Psoas muscle (tissue), 8 donors: ENCODE measurements around the gene ACACB. TPM values are rescaled to one million over a fixed set of nuclear protein-coding genes. Genes with fewer than 3 reads are reported as not detected.

ENCODE experiments used
- ATAC-seq, 4 donors: fragments of 200-7000 bp; cut with Tn5 transposase; one replicate each; pipeline ENCODE4 v1.9.1; 2020; ENCODE audit warnings: moderate library complexity in 3 of 4, mild to moderate bottlenecking in 2 of 4
- DNase-seq, 2 donors: peaks; one replicate each; pipeline ENCODE4 v3.0.0-alpha.2; 2020
- H3K27ac ChIP-seq: fragments of 200-600 bp; one replicate; pipeline ENCODE4 v1.8.0; 2022
- H3K27me3 ChIP-seq, 3 donors: fragments of 200-600 bp in 1 of 3; one replicate each; pipeline versions ENCODE4 v1.6.1 to v1.8.0; 2013 to 2022; ENCODE audit warnings: low read length in 2 of 3, mild to moderate bottlenecking in 2 of 3, moderate library complexity in 1 of 3; ENCODE audit not compliant: insufficient read depth in 3 of 3
- H3K36me3 ChIP-seq, 2 donors: fragments of 200-600 bp in 1 of 2; one replicate each; pipeline versions ENCODE4 v1.6.1 to v1.8.0; 2013 to 2022; ENCODE audit warnings: low read depth in 1 of 2, mild to moderate bottlenecking in 1 of 2, moderate library complexity in 1 of 2; ENCODE audit not compliant: insufficient read depth in 1 of 2
- H3K4me1 ChIP-seq: fragments of 200-600 bp; one replicate; pipeline ENCODE4 v1.8.0; 2022
- H3K4me3 ChIP-seq: fragments of 200-600 bp; one replicate; pipeline ENCODE4 v1.8.0; 2022; ENCODE audit warnings: mild to moderate bottlenecking
- H3K9me3 ChIP-seq: fragments of 200-600 bp; one replicate; pipeline ENCODE4 v1.8.0; 2022
- WGBS, 3 donors: extraction: QIAGEN DNeasy Blood & Tissue Kit; methylation state at CpG; one replicate each; pipeline versions ENCODE4 v1.1.6 to v1.1.7; 2013; 5-methylcytosine and 5-hydroxymethylcytosine counted together
- intact Hi-C, 2 donors: fragments of 100-400 bp; cut with DNase I; formaldehyde crosslinking; loops; one replicate each; pipeline versions ENCODE4 v1.11.0 to v1.14.2; 2022
- polyA plus RNA-seq, 3 donors: library from polyadenylated mRNA; stranded (reverse); fragments of 200-250 nt; gene quantifications; one replicate each; pipeline ENCODE4 v1.2.3, GENCODE V29; 2013
- total RNA-seq, 4 donors: library from RNA; stranded (reverse); fragmentation: NEBNext Ultra II Directional in 2 of 4; extraction: Animal tissue kit (Norgen Biotek cat#: 25700) in 2 of 4; gene quantifications; one replicate each; pipeline versions ENCODE4 v1.2.1 to v1.2.4, GENCODE V29; 2021 to 2023
- TF ChIP-seq, protein P1 (sequence below): fragments of 200-600 bp; IDR thresholded peaks from one replicate; pipeline ENCODE4 v1.8.0; 2022; ENCODE audit warnings: antibody characterized with exemption
- donor health status: healthy with polysubstance abuse.
- donor health status: DM: no; HTN: no; CAD: no; lungs with moderate emphysema.
- donor health status: Bipolar disorder and iron deficiency.
- donor health status: healthy.
- donor health status: DM: yes; HTN: yes; CAD: no.
- donor health status: DM: no; HTN: no; CAD: no.
- donor health status: DM: no; HTN: no; CAD: no.
- donor health status: DM: yes; HTN: yes; CAD: no.

ACACB gene
- total and polyA plus RNA-seq, 7 donors, result 27.0 to 503 (median 246) TPM

DNA sequence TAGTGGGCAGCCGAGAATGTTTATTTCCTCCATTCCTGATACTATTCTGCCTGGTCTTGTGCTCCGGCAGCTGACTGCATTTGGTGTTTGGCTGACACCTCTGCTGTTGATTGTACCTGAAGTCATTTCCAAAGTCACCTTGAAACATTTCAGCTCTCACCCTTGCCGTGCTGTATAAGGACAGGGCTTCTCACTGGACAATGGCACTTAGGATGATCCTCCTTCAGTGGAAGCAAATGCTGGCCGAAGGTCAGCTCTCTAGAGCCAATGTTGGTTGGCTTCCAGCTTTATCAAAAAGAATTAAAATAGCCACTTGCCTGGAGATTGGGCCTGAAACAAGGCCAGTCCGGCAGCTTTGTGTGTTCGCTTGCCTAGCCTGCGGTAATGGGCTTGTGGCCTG, 44.0 kb downstream of the ACACB start:
- WGBS, 3 donors, result 31 to 56% (median 32%) methylated on average over 7 of the region's 7 CpGs
- H3K4me3 ChIP-seq, result no peak overlapping the region
- no peaks in the 10 kb centered on the region for H3K27me3 ChIP-seq
- peak; percentile 22 to 39 (median 29) for ATAC-seq
- H3K9me3 ChIP-seq, result no peaks in the 10 kb centered on the region
- H3K4me1 ChIP-seq, result peaks cover 54% of the 10 kb centered on the region
- intact Hi-C loops, result no loop called here
- H3K27ac ChIP-seq, result peak overlapping the region; percentile 67
- peaks cover 2 to 28% of the 10 kb centered on the region in 2 donors for H3K36me3 ChIP-seq
- TF ChIP-seq, protein P1, sequence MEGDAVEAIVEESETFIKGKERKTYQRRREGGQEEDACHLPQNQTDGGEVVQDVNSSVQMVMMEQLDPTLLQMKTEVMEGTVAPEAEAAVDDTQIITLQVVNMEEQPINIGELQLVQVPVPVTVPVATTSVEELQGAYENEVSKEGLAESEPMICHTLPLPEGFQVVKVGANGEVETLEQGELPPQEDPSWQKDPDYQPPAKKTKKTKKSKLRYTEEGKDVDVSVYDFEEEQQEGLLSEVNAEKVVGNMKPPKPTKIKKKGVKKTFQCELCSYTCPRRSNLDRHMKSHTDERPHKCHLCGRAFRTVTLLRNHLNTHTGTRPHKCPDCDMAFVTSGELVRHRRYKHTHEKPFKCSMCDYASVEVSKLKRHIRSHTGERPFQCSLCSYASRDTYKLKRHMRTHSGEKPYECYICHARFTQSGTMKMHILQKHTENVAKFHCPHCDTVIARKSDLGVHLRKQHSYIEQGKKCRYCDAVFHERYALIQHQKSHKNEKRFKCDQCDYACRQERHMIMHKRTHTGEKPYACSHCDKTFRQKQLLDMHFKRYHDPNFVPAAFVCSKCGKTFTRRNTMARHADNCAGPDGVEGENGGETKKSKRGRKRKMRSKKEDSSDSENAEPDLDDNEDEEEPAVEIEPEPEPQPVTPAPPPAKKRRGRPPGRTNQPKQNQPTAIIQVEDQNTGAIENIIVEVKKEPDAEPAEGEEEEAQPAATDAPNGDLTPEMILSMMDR, result no peak
- DNase-seq, result no peak

DNA sequence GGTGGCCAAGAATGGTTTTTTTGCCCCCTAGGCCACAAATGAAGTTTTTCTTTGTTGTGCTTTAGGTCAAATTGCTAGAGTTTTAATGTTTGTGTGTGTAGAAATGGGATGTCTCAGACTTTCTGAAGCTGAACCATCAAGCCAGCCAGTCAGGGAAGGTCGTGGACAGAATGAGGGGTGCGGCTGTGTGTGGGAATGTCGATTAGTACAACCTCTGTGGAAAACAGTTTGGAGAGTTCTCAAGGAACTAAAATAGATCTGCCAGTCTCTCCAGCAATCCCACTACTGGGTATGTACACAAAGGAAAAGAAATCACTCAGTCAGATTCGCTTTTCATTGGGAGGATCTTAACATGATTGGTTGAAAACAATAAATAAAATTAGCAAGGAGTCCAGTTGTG, 44.5 kb downstream of the ACACB start:
- Histone ChIP-seq H3K4me3 (no peak overlapping the region), H3K36me3 (peaks cover 2 to 33% of the 10 kb centered on the region in 2 donors), H3K4me1 (peaks cover 49% of the 10 kb centered on the region), H3K27ac (peak overlapping the region; percentile 67), H3K9me3 (no peaks in the 10 kb centered on the region), H3K27me3 (no peaks in the 10 kb centered on the region)
- DNase-seq, result no peak
- TF ChIP-seq, protein P1, result no peak
- peak in 3 of 4 donors; percentile 15 to 43 (median 26) for ATAC-seq
- intact Hi-C loops, result no loop called here
- 28 to 50% (median 34%) methylated on average over 4 of the region's 4 CpGs for WGBS, 3 donors

DNA sequence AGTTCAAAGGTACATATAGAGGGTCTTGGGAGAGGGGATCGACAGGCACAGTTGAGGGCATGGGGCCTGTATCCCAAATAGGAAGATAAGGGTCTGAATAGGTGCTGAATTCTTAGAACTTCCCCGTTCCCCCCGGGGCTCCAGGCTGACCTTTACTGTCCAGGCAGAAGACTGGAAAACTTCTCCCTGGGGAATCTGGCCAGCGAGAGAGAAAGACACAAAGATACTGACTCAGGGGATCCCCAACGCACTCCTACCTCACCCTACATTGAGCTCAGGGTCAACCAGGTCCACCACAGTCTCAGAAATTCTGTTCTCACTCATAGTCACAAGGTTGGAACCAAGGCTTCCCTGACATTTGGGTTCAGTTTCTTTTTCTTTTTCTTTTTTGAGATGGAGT, 46.2 kb downstream of the ACACB start:
- peak overlapping the region; percentile 65 for H3K27ac ChIP-seq

DNA sequence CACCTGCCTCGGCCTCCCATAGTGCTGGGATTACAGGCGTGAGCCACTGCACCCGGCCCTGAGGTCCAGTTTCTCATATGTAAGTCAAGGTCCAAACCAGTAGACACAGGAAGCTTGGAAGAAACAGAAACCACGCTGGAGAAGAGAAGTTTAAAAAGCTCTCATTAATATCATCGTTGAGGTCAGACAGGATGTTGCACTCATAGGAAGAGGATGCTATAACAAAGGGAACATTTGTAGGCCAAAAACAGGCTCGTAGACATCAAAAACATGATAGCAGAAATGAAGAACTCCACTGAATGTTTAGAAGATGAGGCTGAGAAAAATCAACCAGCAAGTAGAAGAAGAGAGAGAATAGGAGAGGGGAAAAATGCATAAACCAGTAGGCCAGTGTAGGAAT, 46.8 kb downstream of the ACACB start:
- ATAC-seq (no peak), DNase-seq (no peak)
- 72 to 77% (median 73%) methylated on average over 6 of the region's 6 CpGs for WGBS, 3 donors
- TF ChIP-seq, protein P1, result no peak
- Histone ChIP-seq H3K4me3 (no peak overlapping the region), H3K4me1 (peaks cover 31% of the 10 kb centered on the region), H3K9me3 (no peaks in the 10 kb centered on the region), H3K36me3 (peaks cover 6 to 56% of the 10 kb centered on the region in 2 donors), H3K27me3 (no peaks in the 10 kb centered on the region), H3K27ac (peak overlapping the region; percentile 65)
- intact Hi-C loops, result loop anchor here in 1 of 2 donors (1.0 kb wide), 1 partner anchor 25 kb away; no protein-coding TSS in a partner anchor

More for the DNA sequence above, 46.2 kb downstream of the ACACB start:
- TF ChIP-seq, protein P1, result no peak
- peaks cover 2 to 49% of the 10 kb centered on the region in 2 donors for H3K36me3 ChIP-seq
- H3K4me1 ChIP-seq, result peaks cover 36% of the 10 kb centered on the region
- ATAC-seq (no peak), DNase-seq (no peak)
- H3K27me3 ChIP-seq, result no peaks in the 10 kb centered on the region
- no peaks in the 10 kb centered on the region for H3K9me3 ChIP-seq
- WGBS, 3 donors, result 61 to 80% (median 78%) methylated on average over 5 of the region's 5 CpGs
- intact Hi-C loops, result no loop called here
- no peak overlapping the region for H3K4me3 ChIP-seq

DNA sequence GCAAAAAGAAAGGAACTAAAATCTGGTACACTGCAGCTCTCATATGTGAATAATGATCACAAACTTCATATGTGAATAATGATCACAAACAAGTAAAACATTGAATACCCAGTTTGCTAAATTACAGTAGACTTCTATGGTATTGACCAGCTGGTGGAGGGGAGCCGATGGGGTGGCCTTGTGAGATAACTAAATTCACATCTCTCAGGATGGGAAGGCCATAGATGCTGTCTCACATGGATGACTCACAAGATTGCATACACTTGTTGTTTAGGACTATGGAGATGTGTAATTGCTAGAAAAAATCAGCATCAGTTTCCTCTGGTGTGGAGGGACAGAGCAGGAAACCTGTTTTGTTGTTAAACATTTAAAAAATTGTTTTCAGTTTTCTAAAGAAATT, 49.2 kb downstream of the ACACB start:
- no peaks in the 10 kb centered on the region for H3K27me3 ChIP-seq
- H3K9me3 ChIP-seq, result no peaks in the 10 kb centered on the region
- no peak for DNase-seq
- H3K4me3 ChIP-seq, result no peak overlapping the region
- WGBS, 3 donors, result 84 to 97% (median 90%) methylated on average over 1 of the region's 1 CpG
- peak in 1 of 4 donors; percentile 18 for ATAC-seq
- H3K36me3 ChIP-seq, result peaks cover 8 to 79% of the 10 kb centered on the region in 2 donors
- intact Hi-C loops, result no loop called here
- H3K4me1 ChIP-seq, result peaks cover 15% of the 10 kb centered on the region
- peak overlapping the region; percentile 21 for H3K27ac ChIP-seq
- TF ChIP-seq, protein P1, result no peak
